ENCODE data around the gene CRYBG2.

DNA sequence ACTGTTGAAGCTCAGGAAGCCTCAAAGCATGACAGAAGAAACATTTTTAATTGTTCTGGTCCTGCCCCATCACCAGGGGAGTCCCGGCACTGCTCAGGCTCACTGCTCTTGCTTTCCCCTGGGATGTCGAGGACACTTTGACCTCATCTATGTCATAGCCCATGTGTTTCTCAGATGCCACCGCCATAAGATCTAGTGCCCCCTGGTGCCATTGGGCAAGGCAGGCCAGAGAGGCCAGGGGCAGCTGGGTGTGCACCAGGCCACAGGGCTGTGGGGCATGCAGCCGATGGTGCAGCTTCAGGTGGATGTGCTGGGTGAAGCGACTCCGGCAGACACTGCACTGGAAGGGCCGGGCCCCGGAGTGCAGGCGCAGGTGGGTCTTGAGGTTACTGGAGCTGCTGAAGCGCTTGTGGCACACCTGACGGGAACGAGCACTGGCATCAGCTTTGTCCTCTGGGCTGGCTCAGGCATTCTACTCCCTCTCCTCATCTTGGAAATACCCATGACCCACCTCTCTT is 7.7 kb upstream of the CRYBG2 start:
- TF ChIP-seq POLR2AphosphoS5 (IDR thresholded peaks at IDR 0.05; ENCODE audit: low read depth, low read length) (no peak), TAF1 (IDR thresholded peaks at IDR 0.05; ENCODE audit: borderline replicate concordance, insufficient read depth, low read length) (no peak), FOXP2 (optimal IDR thresholded peaks at IDR 0.05; ENCODE audit: borderline replicate concordance, extremely low read depth, extremely low read length, insufficient read depth) (no peak)
